ENCODE results near the gene DHDDS. TPM values are rescaled to one million over a fixed set of nuclear protein-coding genes. Genes with fewer than 3 reads are reported as not detected.

DHDDS gene
- total RNA-seq, 1 donor from 2014 or later = 78.3 TPM

DNA sequence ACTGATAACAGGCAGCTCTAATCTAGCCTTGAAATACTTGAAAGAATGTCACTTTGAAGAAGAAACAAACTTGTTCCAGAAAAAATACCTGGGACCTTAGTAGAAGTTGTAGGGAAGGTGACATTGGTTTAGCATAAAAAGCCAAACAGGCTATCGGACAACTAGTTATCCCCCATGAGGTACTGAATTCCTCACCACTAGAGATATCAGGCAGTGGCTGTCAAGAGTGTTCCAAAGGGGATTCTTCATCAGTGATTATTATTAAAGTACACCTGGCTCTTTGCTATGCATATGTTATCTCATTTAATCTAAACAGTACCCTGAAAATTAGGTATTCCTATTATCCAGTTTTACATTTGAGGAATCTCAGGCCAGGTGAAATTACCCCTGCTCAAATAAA, 27.0 kb downstream of the DHDDS start:
- TF ChIP-seq, protein P1, sequence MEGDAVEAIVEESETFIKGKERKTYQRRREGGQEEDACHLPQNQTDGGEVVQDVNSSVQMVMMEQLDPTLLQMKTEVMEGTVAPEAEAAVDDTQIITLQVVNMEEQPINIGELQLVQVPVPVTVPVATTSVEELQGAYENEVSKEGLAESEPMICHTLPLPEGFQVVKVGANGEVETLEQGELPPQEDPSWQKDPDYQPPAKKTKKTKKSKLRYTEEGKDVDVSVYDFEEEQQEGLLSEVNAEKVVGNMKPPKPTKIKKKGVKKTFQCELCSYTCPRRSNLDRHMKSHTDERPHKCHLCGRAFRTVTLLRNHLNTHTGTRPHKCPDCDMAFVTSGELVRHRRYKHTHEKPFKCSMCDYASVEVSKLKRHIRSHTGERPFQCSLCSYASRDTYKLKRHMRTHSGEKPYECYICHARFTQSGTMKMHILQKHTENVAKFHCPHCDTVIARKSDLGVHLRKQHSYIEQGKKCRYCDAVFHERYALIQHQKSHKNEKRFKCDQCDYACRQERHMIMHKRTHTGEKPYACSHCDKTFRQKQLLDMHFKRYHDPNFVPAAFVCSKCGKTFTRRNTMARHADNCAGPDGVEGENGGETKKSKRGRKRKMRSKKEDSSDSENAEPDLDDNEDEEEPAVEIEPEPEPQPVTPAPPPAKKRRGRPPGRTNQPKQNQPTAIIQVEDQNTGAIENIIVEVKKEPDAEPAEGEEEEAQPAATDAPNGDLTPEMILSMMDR (IDR thresholded peaks at IDR 0.05) = no peak
- Mint-ChIP-seq H3K36me3 (ENCODE audit: low read depth) (peaks cover 38% of the 10 kb centered on the region), H3K27me3 (ENCODE audit: low read depth) (no peaks in the 10 kb centered on the region), H3K9me3 (ENCODE audit: low read depth) (no peaks in the 10 kb centered on the region), H3K4me3 (ENCODE audit: unreplicated experiment) (no peak overlapping the region), H3K4me1 (ENCODE audit: low read depth) (no peaks in the 10 kb centered on the region), H3K27ac (ENCODE audit: unreplicated experiment) (no peak overlapping the region)
- DNase-seq (ENCODE audit: low spot score) = no peak

DNA sequence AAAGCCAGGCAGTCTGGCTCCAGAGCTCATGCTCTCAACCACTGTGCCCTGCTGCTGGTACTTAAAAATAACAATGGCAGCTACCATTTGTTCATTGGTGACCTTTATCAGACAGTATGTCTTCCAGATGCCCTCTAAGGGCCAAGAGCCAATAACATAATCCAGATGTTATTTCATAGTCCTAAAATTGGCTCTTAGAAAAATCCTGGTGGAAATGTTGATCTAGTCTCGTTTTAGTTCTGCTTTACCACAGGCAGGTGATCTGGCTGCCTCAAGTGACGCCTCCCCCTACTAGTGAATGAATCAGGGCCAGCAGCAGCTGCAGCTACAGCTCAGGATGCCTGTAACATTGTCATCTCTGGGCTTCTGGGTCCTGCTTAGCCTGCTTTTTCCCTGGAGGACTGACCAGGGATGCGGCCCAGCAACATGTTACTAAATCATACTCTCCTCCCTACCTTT, 27.5 kb downstream of the DHDDS start:
- Mint-ChIP-seq H3K36me3 (ENCODE audit: low read depth) (peaks cover 40% of the 10 kb centered on the region), H3K4me1 (ENCODE audit: low read depth) (no peaks in the 10 kb centered on the region), H3K9me3 (ENCODE audit: low read depth) (no peaks in the 10 kb centered on the region), H3K4me3 (ENCODE audit: unreplicated experiment) (no peak overlapping the region), H3K27ac (ENCODE audit: unreplicated experiment) (no peak overlapping the region), H3K27me3 (ENCODE audit: low read depth) (no peaks in the 10 kb centered on the region)
- TF ChIP-seq, protein P1 (IDR thresholded peaks at IDR 0.05) = no peak
- no peak for DNase-seq (ENCODE audit: low spot score)

DNA sequence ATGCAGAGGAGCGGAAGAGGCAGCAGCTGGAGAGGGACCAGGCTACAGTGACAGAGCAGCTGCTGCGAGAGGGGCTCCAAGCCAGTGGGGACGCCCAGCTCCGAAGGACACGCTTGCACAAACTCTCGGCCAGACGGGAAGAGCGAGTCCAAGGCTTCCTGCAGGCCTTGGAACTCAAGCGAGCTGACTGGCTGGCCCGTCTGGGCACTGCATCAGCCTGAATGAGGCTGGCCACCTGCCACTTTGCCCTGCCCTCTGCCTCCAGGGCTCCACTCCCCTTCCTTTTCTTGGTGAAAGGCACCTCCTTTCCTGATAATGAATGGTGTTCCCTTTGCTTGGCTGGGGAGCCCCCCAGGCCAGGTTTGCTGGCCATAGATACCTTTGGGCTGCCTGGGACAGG, 36.8 kb downstream of the DHDDS start:
- H3K4me3 Mint-ChIP-seq (ENCODE audit: unreplicated experiment) = no peak overlapping the region
- peaks cover 30% of the 10 kb centered on the region for H3K36me3 Mint-ChIP-seq (ENCODE audit: low read depth)
- H3K4me1 Mint-ChIP-seq (ENCODE audit: low read depth) = peaks cover 28% of the 10 kb centered on the region
- H3K27me3 Mint-ChIP-seq (ENCODE audit: low read depth) = no peaks in the 10 kb centered on the region
- no peak overlapping the region for H3K27ac Mint-ChIP-seq (ENCODE audit: unreplicated experiment)
- TF ChIP-seq, protein P1 (IDR thresholded peaks at IDR 0.05) = no peak
- H3K9me3 Mint-ChIP-seq (ENCODE audit: low read depth) = no peaks in the 10 kb centered on the region
- DNase-seq (ENCODE audit: low spot score) = no peak

DNA sequence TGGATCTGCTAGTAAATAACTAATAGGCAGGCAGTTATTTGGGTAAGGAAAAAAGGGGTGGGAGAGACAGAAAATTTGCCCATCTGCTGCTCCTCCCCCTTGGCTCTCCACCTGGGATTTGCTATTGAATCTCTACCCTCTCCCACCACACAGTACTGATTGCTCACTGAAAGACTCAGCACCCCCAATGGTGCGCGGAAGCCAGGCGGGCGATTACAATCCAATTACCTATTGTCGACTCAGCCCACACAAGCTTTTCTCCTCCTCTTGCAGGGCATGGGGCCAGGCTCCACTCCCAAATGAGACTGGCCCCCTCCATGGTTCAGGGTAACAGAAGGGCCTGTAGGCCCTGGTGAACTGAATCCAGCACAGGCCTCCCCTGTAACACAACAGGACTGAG, 37.4 kb downstream of the DHDDS start:
- H3K9me3 Mint-ChIP-seq (ENCODE audit: low read depth) = no peaks in the 10 kb centered on the region
- TF ChIP-seq, protein P1 (IDR thresholded peaks at IDR 0.05) = no peak

GRCh38 chr1:26470878-26471497, 38.9 kb downstream of the DHDDS start:
- H3K36me3 Mint-ChIP-seq (ENCODE audit: low read depth) = peaks cover 25% of the 10 kb centered on the region
- peak overlapping the region; percentile 84 for H3K4me3 Mint-ChIP-seq (ENCODE audit: unreplicated experiment)
- H3K4me1 Mint-ChIP-seq (ENCODE audit: low read depth) = peaks cover 42% of the 10 kb centered on the region
- peak overlapping the region; percentile 98 for H3K27ac Mint-ChIP-seq (ENCODE audit: unreplicated experiment)
- TF ChIP-seq, protein P1 (IDR thresholded peaks at IDR 0.05) = no peak
- H3K9me3 Mint-ChIP-seq (ENCODE audit: low read depth) = no peaks in the 10 kb centered on the region
- H3K27me3 Mint-ChIP-seq (ENCODE audit: low read depth) = no peaks in the 10 kb centered on the region
- DNase-seq (ENCODE audit: low spot score) = no peak

More for the DNA sequence above, 37.4 kb downstream of the DHDDS start:
- Mint-ChIP-seq H3K36me3 (ENCODE audit: low read depth) (peaks cover 28% of the 10 kb centered on the region), H3K4me1 (ENCODE audit: low read depth) (peaks cover 35% of the 10 kb centered on the region), H3K27me3 (ENCODE audit: low read depth) (no peaks in the 10 kb centered on the region), H3K27ac (ENCODE audit: unreplicated experiment) (no peak overlapping the region), H3K4me3 (ENCODE audit: unreplicated experiment) (no peak overlapping the region)
- DNase-seq (ENCODE audit: low spot score) = no peak
